NCI-H510A treated with DMSO at 0.1 percent for 48 hours (cell line): ENCODE measurements around the gene ATP8A1.
"Not testable (repeated sequence)": the region's sequence is repeated elsewhere in the genome, so short reads cannot be mapped to it uniquely, and the experiment has no call there.

Source experiments
- DNase-seq: peaks from one replicate; lab custom pipeline; 2025; lab: John Stamatoyannopoulos, UW

ATP8A1 gene

DNA sequence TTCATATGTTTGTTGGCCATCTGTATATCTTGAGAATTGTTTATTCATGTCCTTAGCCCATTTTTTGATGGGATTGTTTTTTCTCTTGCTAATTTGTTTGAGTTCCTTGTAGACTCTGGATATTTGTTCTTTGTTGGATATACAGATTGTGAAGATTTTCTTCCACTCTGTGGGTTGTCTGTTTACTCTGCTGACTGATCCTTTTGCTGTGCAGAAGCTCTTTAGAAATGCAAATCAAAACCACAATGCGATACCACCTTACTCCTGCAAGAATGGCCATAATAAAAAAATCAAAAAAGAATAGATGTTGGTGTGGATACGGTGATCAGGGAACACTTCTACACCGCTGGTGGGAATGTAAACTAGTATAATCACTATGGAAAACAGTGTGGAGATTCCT lies 189.1 kb downstream of the ATP8A1 start:
- not testable (repeated sequence) for DNase-seq

DNA sequence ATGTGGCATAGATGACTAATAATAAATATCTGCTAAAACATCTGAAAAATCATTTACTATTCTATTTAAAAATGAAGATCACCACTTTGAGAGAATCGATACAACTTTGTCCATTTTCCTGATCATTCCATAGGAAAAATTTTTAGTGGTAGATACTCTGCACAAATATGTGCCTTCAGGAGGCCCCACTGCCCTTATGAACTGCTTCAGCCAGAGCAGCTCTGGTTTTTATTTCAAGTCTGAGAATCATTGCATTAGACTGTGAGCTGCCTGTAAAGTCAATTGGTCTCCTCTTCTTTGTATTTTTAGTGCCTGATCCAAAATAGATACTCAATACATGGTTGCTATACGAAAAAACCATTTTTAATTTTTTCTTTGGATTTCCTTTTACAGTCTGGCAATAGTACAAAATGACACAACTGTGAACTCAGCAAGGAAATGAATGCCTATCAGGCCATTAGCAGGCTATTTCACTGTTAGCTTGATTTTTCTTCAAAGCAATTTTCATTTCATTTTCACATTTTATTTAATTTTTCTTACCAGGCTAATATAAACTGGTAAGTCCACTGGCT lies 190.5 kb downstream of the ATP8A1 start:
- no peak for DNase-seq

DNA sequence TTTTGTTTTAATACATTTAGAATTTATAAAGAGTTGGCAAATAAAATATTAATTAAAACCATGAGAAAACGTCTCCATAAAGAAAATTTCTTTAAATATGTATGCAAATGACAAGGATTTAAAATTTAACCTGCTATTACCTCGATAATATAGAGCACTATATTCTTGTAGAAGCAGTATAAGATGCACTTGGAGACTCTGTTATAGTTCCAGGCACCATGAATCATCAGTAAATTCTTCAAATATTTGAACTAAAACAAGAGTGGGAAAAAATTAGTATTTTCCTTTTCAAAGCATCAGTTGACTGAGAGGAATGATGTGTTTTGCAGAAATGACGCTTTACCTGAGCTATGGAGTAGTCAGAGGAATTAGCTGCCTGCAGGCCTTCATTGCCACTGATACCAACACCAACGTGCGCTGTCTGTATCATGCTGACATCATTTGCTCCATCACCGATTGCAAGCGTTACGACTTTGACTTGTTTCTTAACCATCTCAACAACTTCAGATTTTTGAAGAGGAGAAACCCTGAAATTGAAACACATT lies 192.3 kb downstream of the ATP8A1 start:
- DNase-seq = no peak

DNA sequence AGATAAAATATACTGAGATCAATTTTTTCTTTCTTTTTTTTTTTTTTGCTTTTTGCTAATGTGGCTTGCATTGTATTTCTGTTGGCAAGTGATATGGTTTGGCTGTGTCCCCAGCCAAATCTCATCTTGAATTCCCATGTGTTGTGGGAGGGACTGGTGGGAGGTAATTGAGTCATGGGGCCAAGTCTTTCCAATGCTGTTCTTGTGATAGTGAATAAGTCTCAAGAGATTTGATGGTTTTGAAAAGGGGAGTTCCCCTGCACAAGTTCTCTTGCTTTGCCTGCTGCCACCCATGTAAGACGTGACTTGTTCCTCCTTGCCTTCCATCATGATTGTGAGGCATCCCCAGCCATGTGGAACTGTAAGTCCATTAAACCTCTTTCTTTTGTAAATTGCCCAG lies 195.7 kb downstream of the ATP8A1 start:
- not testable (repeated sequence) for DNase-seq

DNA sequence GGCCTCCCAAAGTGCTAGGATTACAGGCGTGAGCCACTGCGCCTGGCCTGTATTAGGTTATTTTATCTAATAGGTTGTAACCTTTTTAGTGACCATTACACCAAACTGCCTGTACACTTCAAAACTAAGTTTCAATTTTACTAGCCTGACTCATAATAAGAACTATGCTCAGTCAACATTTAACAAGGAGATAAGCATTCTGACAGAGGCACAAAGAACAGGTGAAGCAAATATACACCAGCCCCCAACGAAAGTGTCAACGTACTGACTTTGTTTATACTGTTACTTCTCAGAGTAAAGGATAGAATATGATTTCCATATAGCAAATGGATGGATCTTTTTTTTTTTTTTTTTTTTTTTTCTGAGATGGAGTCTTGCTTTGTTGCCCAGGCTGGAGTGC lies 196.9 kb downstream of the ATP8A1 start:
- no peak for DNase-seq

DNA sequence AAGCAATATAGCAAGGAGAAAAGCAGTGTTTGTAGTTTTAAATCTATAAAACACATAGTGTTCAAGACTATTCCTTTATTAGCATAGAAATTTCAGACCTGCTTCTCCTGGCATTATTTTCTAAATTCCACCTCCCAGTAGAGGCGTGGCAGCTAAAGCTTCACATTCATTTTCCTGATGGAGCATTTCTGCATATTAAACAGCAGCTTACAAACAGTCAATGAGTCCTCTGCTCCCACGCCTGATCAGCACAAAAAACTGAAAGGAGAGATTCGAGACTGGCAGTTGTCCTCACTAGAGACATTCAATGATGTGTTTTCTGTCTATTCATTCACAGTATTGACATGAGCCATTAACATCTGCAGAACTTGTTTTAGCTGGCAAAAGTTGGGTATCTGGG lies 198.2 kb downstream of the ATP8A1 start:
- DNase-seq = no peak

DNA sequence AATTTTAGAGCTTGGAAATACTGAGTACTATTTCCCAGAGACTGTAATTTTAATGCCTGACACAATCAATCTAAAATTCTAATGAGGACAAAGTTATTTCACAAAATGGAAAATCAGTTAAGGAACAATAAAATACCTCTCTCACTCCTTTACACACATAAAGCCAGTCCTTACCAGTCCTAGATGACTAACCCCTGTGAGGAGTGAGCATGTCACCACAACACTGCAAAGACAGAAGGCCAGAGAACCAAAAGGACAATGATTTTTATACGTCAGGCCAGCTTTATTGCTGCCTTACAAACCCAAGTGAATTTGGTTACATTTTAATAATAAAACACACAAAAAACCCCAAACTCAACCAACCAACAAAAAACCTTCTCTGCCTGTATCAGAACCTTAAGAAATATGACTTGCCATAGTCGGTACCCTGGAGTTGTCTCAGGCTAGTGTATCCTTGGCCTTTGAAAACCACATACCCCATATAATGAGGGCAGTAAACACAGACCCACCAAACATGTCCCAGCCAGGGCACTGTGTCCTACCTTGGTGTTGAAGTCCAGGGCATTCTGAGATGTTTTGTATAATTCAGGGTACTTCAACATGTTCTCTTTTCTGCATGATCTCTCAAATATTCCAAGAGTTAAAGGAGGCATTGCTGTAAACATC lies 202.0 kb downstream of the ATP8A1 start:
- DNase-seq = no peak

DNA sequence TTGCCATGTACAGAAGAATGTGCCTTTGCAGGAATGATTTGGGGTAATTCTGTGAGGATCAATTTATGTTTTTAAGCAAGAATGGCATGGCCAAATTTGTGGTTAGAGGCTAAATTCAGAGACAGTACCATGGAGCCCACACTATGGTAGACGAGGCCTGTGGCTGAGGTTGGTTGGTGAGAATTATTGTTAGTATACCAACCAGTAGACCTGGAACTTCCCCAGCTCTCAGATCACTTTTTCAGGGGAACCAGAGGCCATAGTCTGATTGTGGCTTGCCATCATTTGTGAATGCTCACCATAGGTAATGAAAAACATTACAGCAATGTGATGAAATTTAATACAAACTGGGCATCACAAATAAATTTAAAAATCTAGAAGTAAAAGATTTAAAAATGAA lies 203.3 kb downstream of the ATP8A1 start:
- no peak for DNase-seq

DNA sequence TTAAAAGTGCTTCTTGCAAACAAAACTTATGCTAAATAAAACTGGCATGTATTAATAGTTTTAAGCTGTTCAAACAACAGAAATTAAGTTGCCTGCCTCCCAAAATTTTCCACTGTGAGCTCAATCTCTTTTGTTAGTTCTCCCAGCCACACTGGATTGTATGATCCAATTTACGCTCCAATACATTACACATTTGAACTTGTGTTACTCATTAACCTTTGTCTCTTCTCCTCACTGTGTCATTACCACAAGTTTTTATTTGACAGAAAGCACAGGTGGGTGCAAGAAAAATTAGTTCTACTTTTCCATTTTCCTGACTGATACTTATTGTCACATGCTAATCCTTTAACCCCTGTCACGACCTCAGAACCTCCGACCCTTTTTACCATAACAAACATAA lies 204.1 kb downstream of the ATP8A1 start:
- DNase-seq = no peak

DNA sequence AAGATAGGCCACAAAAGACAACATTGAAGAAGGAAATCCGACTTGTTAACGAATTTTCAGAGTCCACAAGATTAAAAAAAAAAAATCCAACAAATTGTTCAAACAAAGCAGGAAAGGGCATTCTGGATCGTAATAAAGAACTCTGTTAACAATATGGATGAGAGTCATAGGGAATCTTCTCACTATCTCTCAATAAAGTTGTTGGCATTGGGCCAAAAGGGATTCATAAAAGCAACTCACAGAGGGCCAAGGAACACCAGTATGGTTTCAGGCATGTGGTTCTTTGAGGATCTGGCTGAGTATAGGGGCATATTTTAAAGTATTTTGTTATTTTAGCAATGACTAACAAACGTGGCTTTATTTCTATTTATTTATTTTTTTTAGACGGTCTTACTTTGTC lies 210.1 kb downstream of the ATP8A1 start:
- DNase-seq = no peak

DNA sequence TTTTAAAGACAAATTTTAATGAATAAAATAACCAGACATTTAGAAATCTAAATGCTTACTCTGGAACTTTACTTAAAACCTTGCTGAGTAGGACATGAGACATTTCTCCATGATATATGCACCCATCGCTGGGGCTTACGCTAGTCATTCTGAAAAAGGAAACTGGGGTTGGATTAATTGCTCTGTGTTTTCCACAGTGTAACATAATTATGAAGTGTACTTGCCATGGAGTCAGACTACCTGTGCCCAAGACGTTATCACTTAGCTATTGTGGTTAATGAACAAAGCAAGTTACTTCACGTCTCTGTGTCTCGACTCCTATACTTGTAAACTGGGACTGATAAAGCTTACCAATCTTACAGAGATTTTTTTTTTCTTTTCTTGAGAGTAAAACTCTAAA lies 211.9 kb downstream of the ATP8A1 start:
- DNase-seq = no peak

DNA sequence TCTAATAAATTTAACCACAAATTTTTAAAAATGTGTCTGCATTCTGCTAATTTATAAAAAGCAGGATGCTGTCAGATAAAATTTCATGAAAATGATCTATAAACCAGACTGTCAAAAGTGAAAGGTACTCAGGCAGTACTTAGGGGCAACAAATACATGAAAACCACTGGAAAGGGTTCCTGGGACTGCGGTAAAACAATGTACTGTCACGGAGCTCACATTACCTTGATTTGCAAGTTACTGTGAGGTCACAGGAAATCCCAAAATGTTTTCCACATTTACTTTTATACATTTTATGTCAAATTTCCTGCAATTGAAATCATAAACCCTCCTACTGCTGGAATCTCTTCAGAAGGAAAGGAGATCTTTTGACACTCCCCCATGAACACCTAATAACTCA lies 214.3 kb downstream of the ATP8A1 start:
- DNase-seq = no peak

DNA sequence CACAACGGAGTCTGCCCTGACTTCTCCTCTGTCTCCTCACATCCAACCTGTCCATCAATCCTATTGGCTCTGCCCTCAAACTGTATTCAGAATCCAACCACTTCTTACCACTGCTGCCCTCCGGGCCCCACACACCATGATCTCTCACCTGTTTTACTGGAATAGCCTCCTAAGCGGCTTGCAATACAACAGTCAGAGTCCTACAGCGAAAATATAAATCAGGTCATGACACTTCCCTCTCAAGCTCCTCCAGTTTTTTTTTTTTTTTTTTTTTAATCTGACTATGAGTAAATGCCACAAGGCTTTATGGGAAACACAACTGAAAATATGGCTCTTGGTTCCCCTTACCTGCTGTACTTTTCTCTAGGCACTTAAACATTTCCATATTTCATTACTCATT lies 216.8 kb downstream of the ATP8A1 start:
- no peak for DNase-seq

DNA sequence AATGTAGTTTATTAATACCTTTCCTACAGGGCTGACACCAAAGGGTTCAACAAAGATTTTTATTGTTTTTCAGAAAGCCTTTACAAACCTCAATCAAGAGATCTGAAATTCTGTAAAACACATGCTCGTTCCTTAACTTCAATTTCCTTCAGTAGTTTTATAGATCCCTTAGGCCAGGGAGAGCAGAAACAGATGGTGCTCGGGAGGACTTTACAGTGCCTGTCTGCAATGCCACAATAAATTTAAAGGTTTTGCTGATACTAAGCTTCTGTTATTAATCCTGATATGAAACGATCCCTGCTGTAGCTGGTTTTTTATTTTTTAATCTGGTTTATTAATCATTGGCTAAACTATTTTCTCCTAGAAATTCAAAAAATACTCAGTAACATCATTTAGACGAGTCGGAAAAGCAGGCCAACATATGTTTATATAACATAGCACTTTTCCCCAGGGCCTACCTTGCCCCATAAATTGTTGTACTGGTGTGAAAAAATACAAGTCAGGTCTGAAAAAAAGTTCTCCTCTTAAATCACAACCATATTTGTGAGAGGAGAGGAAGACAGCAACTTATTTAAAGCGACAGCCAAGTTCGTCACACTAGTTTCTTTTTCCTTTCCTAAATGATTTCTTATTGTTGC lies 219.9 kb downstream of the ATP8A1 start:
- no peak for DNase-seq

DNA sequence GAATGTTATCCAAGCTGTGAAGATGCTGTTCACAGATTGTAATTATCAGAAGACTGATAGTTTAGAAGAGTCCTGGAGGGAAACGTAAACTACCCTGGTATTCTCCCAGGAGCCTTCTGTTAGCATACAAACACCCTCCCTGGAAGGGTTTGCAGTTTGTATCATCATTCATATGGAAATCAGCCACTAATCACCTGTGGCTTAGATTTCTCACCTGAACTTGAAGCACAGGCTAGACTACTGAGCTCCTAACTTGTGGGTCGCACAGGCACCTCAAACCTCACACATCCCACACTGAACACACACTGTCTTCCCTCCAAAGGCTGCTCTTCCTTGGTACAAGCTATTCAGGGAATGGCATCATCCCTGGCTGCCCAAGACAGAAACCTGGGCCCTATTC lies 228.9 kb downstream of the ATP8A1 start:
- DNase-seq = no peak

DNA sequence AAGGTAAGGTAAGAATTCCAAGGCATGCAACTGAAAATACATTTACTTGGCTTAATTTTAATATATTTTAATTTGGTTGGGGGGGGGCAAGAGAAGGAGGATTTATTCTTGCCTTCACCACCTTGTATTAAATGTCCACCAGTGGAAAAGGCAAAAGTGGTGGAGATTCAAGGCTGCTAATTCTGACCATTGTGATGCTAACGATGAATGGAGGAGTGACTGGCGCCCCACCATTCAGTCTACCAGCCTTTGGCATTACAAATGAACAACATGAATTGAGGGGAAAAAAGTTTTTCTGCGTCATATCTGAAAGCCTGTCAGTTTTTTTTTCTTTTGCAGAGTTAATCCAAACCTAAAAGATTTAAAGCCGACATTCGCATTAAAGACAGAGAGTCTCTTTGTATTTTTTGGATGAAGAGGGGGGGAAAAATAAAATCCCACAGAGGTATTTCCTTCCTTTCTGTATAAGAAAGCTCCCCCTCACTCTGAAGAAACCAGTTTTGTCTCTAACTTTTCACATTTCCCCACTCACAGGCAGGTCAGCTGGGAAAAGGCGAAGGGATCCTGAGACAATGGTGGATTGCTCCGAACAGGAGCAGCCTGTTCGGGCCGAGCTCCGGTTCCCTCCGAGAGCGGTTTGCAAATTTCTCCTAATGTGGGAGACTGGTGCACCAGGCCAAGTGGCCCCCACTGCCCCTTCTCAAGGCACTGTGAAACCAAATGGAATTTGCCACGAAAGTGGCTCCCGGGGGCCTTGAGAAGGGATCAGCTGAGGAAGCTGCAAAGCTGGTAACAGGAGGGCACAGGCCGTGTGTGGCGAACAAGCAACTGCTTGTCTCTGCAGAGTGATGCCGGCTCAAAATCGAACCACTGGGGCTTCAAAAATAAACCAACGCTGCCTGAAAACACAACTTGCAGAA lies 231.5 kb downstream of the ATP8A1 start:
- no peak for DNase-seq

DNA sequence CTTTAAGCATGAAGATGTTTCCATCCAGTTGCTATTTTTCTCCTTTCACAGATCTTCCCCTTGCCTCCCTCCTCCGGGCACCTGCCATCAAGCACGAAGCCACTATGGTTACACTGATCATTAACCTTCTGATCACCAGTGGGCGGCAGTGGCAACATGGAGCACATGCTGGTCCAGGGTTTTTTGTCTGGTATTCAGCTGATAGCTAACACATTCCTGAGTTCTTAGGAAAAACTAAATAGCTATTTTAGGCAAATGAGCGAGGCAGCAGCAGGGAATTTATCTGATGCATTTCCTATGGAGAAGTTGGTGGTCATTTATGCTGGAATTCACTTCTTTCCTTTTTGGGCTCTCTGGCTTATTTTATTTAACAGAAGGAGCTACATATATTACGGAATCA lies 236.8 kb downstream of the ATP8A1 start:
- no peak for DNase-seq

DNA sequence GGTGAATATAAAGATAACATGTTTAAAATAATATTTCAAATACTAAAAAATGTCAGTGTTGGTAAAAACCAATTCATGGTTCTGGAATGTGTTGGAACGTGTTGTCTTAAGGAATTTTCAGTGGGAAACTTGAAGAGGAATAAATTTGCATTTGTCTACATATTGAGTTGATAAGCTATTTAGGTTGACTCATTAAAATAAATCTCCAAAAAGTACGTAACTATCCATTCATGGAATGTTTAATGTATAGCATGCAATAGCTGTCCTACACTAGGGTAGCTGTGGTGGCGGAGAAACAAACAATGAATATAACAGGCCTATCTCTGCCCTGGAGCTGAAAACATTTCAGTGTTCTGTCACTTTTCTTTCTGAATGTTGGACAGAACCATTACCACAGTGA lies 239.4 kb downstream of the ATP8A1 start:
- no peak for DNase-seq

DNA sequence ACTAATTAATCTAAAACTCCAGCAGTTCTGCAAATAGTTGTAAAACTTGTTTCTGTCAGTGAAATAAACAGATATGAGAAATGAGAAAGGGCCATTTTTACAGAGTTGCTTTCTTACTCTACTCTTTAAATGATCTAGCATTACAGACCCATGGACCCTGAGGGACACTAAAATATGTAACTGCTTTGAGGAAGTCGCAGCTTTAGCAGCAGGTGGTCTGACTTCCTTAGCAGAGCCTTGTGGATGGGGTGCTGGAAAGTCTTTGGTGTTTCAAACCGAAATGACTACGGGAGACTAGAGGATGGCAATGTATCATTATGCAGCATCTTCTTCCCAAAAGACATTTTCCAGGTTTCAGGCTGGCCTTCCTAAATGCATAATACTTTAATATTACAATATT lies 240.9 kb downstream of the ATP8A1 start:
- DNase-seq = no peak

DNA sequence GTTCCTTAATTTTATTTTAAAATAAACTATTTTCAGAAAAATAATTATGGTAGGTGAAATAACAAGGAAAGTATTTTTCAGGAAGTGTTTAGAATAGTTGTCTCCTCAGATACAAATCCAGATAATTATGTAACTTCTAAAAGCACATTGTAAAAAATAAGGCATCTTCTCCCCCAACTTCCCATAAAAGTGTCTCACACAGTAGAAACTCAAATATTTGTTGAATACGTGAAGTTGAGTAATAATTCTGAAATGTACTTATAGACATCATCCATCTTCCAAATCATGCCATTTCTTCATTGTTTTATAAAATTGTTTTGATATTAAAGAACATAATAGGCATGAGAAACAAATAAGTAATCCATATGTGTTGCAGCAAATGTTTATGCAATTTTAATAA lies 241.6 kb downstream of the ATP8A1 start:
- no peak for DNase-seq

DNA sequence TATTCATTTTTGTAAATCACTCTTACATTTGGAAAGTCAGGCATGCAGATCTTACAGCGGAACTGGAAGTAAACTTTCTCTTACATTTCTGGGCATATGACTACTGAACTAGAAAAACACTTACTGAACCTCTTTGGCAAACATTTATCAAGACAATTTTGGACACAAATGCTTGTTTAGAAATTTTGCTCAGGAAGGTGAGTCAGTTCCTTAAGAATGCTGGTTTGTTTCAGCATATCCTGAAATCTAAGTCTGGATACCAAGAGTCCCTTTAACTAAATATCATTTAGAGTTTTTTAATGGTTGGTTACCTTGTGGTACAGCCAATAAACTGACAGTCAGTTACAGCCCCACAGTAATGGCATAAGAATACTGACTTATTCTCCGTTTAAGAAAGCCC lies 244.7 kb downstream of the ATP8A1 start:
- no peak for DNase-seq

DNA sequence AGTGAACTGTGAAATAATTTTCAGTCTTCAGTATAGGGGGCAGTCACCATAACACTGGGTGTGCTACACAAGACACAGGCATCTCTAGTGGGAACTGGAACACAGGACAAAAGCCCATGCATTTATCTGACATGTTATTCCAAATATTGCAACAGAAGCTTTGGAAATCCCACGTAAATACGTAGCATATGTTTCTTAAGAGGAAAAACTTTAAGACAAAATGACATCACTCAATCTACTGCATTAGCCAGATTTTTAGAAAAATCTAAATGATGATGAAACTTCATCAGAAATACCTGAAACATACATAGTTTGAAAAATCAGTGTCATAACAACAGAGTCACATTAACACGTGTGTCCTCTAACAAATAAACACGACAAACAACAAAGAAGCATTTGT lies 245.1 kb downstream of the ATP8A1 start:
- DNase-seq = no peak

DNA sequence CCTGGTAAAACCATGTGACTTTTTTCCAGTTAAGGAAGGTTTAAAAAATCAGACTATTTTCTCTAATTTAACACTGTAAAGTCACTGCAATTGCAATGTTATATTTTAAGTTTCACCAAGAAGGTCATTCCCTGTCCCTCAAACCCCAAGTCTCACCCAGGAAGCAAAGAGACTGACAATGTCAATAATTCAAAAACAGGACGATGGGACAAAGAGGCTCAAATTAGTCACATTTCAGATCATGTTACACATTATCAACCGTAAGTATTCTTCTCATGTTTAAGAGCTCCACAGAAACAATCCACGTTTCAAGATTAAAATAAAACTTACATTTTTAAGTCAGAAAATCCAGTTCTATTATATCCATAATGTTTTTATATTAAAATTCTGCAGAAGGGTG lies 246.5 kb downstream of the ATP8A1 start:
- DNase-seq = no peak
